Activated T-cell treated with anti-CD3 and anti-CD28 coated beads, Interleukin-2, amount 50 U/mL, for 1 hour (primary cell): ENCODE measurements around the gene DYNLRB1.

Source experiments
- DNase-seq: peaks from one replicate; pipeline ENCODE4 v3.0.0-alpha.2; 2020

The DYNLRB1 gene

DNA sequence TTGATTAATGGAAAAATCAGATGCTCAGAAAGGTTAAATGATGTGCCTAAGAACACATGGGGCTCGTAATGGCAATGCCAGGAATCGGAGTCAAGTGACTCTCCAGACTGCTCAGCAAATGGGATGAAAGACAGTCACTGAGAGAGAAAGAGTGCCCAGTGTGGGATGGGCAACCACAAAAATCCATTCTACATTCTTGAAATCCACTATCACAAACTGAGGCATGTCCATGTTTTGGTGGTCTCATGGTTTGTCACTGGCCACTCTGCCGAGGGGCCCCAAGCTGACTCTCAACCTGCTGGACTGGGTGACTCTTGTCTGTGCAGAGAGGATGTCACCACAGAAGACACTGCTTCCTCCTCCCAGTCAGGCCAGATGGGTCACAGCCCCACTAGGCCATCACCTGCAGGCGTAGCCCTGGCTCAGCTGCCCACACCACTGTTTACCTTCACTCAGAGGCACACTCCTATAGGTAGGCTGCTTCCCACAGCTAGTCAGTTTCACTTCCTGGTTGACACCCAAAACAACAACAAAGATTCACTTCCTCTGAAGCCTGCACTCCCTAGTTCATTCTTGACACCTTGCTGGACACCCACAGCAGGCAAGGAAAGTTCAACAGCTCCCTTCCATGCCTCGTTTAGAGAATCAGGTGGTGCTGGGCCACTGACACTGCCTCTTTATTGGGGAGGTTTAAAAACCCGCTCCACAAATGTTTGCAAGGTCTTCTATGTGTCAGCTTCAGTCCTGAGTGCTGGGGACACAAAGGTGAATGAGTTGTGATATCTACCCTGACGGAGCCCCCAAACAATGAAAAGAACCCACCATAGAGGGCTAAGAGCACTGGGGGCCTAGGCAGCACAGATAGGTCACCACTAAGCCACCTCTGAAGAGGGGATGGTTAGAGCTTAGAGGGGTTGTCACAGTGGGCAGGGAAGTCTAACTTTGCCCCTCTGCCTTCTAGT, 64.0 kb downstream of the DYNLRB1 start:
- DNase-seq = no peak

- no peak for DNase-seq
Measured at GRCh38 chr20:34581341-34582184, 65.3 kb downstream of the DYNLRB1 start.

GRCh38 chr20:34582221-34582620, 66.0 kb downstream of the DYNLRB1 start:
- no peak for DNase-seq

- no peak for DNase-seq
Measured at GRCh38 chr20:34582911-34583310, 66.7 kb downstream of the DYNLRB1 start.

DNA sequence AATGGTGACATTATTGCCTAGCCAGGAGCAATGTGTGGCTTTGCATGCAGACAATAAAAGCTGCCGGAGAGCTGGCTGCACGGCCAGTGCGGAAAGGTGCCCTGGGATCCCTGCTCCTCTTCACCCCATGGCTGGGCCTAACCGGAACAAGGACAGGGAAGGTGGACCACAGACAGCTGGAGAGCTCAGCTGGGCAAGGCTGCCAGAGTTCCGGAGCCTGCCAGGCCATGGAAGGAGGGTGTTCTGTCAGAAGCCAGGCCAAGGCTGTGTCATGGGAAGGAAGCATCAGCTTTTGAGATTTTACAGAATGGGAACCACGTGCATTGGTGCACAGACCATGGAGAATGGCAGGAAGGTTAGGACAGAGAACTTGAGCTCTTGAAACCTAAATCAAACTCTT, 67.3 kb downstream of the DYNLRB1 start:
- no peak for DNase-seq

DNA sequence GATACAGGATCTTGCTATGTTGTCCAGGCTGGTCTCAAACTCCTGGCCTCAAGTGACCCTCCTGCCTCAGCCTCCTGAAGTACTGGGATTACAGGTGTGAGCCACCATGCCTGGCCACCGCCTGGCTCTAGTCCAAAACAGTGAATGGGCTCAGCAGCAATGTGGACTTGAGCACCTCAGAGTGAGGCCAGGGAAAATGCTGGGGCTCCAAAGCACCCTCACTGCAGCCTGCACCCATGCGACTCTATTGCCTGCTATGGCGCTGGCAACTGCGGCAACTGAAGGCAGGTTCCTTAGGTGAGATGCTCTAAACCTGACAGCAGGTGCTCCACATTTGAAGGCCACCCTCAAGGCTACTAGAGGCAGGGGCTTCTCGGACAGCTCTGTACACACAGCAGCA, 68.8 kb downstream of the DYNLRB1 start:
- no peak for DNase-seq

DNA sequence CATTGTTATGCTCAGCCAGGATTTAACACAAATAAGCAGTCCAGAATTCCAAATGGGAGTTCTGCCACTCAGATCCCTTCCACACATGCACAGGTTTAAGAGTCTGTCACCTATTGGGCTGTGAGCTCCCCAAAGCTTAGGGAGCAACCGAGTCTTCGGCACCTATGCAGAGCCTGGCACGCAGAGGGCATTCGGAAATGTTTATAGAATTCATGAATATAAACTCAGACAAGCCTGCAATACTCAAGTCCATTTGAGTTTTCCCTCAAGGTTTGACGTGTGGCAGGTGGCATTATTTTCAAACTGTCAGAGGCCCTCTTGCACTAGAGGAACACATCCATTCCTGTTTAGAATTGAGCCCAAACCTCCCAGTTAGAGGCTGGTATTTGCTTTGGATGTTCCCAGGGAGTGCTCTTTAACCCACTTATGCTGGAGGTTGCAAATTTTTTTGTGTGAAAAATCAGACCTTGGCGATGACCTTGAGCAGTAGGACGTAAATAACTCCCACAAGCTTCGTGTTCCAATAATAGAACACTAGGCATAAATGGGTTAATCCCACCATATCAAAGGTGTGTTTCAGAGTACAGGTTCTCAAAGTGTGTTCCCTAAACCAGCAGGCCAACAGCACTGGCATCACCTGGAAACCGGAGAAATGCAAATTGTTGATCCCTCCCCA, 70.4 kb downstream of the DYNLRB1 start:
- DNase-seq = no peak
